ENCODE data around the gene WSCD2. TPM values are rescaled to one million over a fixed set of nuclear protein-coding genes. Genes with fewer than 3 reads are reported as not detected.

The WSCD2 gene
- total and polyA plus RNA-seq, 12 donors, result 0.01 to 2.8 (median 0.44) TPM; not detected in 3

GRCh38 chr12:108102363-108102762, 26.7 kb upstream of the WSCD2 start:
- no peak for DNase-seq
- 32 to 64% methylated on average over 1 of the region's 1 CpG for WGBS, 2 donors
- Histone ChIP-seq H3K27ac (no peak overlapping the region), H3K4me1 (no peaks in the 10 kb centered on the region), H3K4me3 (no peak overlapping the region), H3K36me3 (no peaks in the 10 kb centered on the region), H3K27me3 (peaks cover 0 to 34% (median 12%) of the 10 kb centered on the region in 7 donors), H3K9me3 (peaks cover 0 to 3% (median 0%) of the 10 kb centered on the region in 11 donors)
- TF ChIP-seq CTCF (IDR thresholded peaks at IDR 0.05), result no peak
- intact Hi-C loops (cut with DNase I), result loop anchor here in 1 of 10 donors (5.0 kb wide), 1 partner anchor 350 kb away; no protein-coding TSS in a partner anchor
- no peak for ATAC-seq

- ATAC-seq (no peak), DNase-seq (no peak)
- Histone ChIP-seq H3K36me3 (no peaks in the 10 kb centered on the region), H3K27me3 (peaks cover 0 to 34% (median 12%) of the 10 kb centered on the region in 7 donors), H3K4me3 (no peak overlapping the region), H3K27ac (no peak overlapping the region), H3K4me1 (no peaks in the 10 kb centered on the region), H3K9me3 (peaks cover 0 to 3% (median 0%) of the 10 kb centered on the region in 11 donors)
- no peak for TF ChIP-seq CTCF (IDR thresholded peaks at IDR 0.05)
- intact Hi-C loops (cut with DNase I), result loop anchor here in 1 of 10 donors (5.0 kb wide), 1 partner anchor 349 kb away; no protein-coding TSS in a partner anchor
Measured at GRCh38 chr12:108103087-108103486, 26.0 kb upstream of the WSCD2 start.

- no peak for ATAC-seq
- WGBS, 2 donors, result 72 to 83% methylated on average over 3 of the region's 3 CpGs
Measured at GRCh38 chr12:108103517-108103916, 25.6 kb upstream of the WSCD2 start.

GRCh38 chr12:108104657-108105056, 24.4 kb upstream of the WSCD2 start:
- H3K9me3 ChIP-seq, result peaks cover 0 to 3% (median 0%) of the 10 kb centered on the region in 11 donors
- intact Hi-C loops (cut with DNase I), result loop anchor here in 1 of 10 donors (5.0 kb wide), 1 partner anchor 348 kb away; no protein-coding TSS in a partner anchor
- H3K27me3 ChIP-seq, result peaks cover 0 to 25% (median 12%) of the 10 kb centered on the region in 7 donors
- H3K4me3 ChIP-seq, result no peak overlapping the region
- 70 to 91% methylated on average over 1 of the region's 1 CpG for WGBS, 2 donors
- H3K4me1 ChIP-seq, result no peaks in the 10 kb centered on the region
- ATAC-seq (no peak), DNase-seq (no peak)
- H3K36me3 ChIP-seq, result no peaks in the 10 kb centered on the region
- no peak for TF ChIP-seq CTCF (IDR thresholded peaks at IDR 0.05)
- no peak overlapping the region for H3K27ac ChIP-seq

More at GRCh38 chr12:108103517-108103916, 25.6 kb upstream of the WSCD2 start:
- TF ChIP-seq CTCF (IDR thresholded peaks at IDR 0.05), result no peak
- H3K36me3 ChIP-seq, result no peaks in the 10 kb centered on the region
- H3K4me3 ChIP-seq, result no peak overlapping the region
- no peak overlapping the region for H3K27ac ChIP-seq
- no peak for DNase-seq
- no peaks in the 10 kb centered on the region for H3K4me1 ChIP-seq
- H3K9me3 ChIP-seq, result peaks cover 0 to 3% (median 0%) of the 10 kb centered on the region in 11 donors
- peaks cover 0 to 30% (median 12%) of the 10 kb centered on the region in 7 donors for H3K27me3 ChIP-seq
- intact Hi-C loops (cut with DNase I), result loop anchor here in 1 of 10 donors (5.0 kb wide), 1 partner anchor 349 kb away; no protein-coding TSS in a partner anchor

All from heart right ventricle (tissue), 16 donors.